Mesenchymal stem cell (in vitro differentiated cells and primary cell): ENCODE data around the gene DUS4L.

Experiments used
- DNase-seq: peaks from one replicate; pipeline ENCODE4 v3.0.0-alpha.2; 2013
- H2AFZ ChIP-seq: one replicate; pipeline ENCODE4 v1.6.1; 2013; ENCODE audit warnings: low read depth, mild to moderate bottlenecking, control low read depth, inconsistent platforms, low read length, moderate library complexity
- H2AK5ac ChIP-seq: 2 replicates; pipeline ENCODE4 v1.6.1; 2013; ENCODE audit warnings: low read length, moderate library complexity, mild to moderate bottlenecking, inconsistent platforms; ENCODE audit not compliant: severe bottlenecking
- H2BK120ac ChIP-seq: one replicate; pipeline ENCODE4 v1.6.1; 2013; ENCODE audit warnings: low read depth, mild to moderate bottlenecking, inconsistent platforms, low read length, moderate library complexity
- H2BK12ac ChIP-seq, 2 experiments: one replicate each; pipeline ENCODE4 v1.6.1; 2013; ENCODE audit warnings: inconsistent platforms in 2 of 2, low read length in 2 of 2, mild to moderate bottlenecking in 2 of 2, moderate library complexity in 2 of 2, control low read depth in 1 of 2
- H2BK15ac ChIP-seq: one replicate; pipeline ENCODE4 v1.6.1; 2013; ENCODE audit warnings: mild to moderate bottlenecking, low read depth, inconsistent platforms; ENCODE audit not compliant: poor library complexity, severe bottlenecking
- H2BK5ac ChIP-seq: 2 replicates; pipeline ENCODE4 v1.6.1; 2013; ENCODE audit warnings: low read depth, mild to moderate bottlenecking, low read length, control low read depth, inconsistent platforms; ENCODE audit not compliant: poor library complexity, severe bottlenecking
- H3K14ac ChIP-seq, 2 experiments: one replicate each; pipeline ENCODE4 v1.6.1; 2013; ENCODE audit warnings: inconsistent platforms in 2 of 2, low read length in 2 of 2, control low read depth in 1 of 2, mild to moderate bottlenecking in 1 of 2, moderate library complexity in 1 of 2
- H3K18ac ChIP-seq, 2 experiments: one replicate each; pipeline ENCODE4 v1.6.1; 2013; ENCODE audit warnings: inconsistent platforms in 2 of 2, low read length in 2 of 2, control low read depth in 1 of 2, low read depth in 1 of 2, mild to moderate bottlenecking in 1 of 2
- H3K23ac ChIP-seq, 2 experiments: one replicate each; pipeline ENCODE4 v1.6.1; 2013; ENCODE audit warnings: inconsistent platforms in 2 of 2, low read length in 2 of 2, mild to moderate bottlenecking in 2 of 2, moderate library complexity in 2 of 2, control low read depth in 1 of 2
- H3K27ac ChIP-seq: 2 replicates; pipeline ENCODE4 v1.5.1; 2013; ENCODE audit warnings: mild to moderate bottlenecking, moderate library complexity, low read length, control low read depth, inconsistent platforms; ENCODE audit not compliant: poor library complexity, severe bottlenecking
- H3K27me3 ChIP-seq, 2 experiments: 2 replicates each; pipeline versions ENCODE4 v1.6.1 to v1.7.0; 2013; ENCODE audit warnings: low read length in 2 of 2, mild to moderate bottlenecking in 2 of 2, moderate library complexity in 2 of 2, control low read depth in 1 of 2, inconsistent platforms in 1 of 2; ENCODE audit not compliant: control insufficient read depth in 1 of 2, insufficient read depth in 1 of 2
- H3K36me3 ChIP-seq, 2 experiments: 2 replicates each; pipeline versions ENCODE4 v1.6.1 to v1.7.0; 2013; ENCODE audit warnings: low read length in 2 of 2, control low read depth in 1 of 2, inconsistent platforms in 1 of 2, low read depth in 1 of 2, mild to moderate bottlenecking in 1 of 2; ENCODE audit not compliant: insufficient read depth in 2 of 2, control insufficient read depth in 1 of 2
- H3K4ac ChIP-seq, 2 experiments: one replicate each; pipeline ENCODE4 v1.6.1; 2013; ENCODE audit warnings: inconsistent platforms in 2 of 2, low read length in 2 of 2, mild to moderate bottlenecking in 2 of 2, moderate library complexity in 2 of 2, control low read depth in 1 of 2, low read depth in 1 of 2
- H3K4me1 ChIP-seq: 2 replicates; pipeline ENCODE4 v1.6.1; 2013; ENCODE audit warnings: low read depth, low read length, control low read depth; ENCODE audit not compliant: control insufficient read depth, insufficient read depth
- H3K4me2 ChIP-seq: 2 replicates; pipeline ENCODE4 v1.6.1; 2013; ENCODE audit warnings: low read length, mild to moderate bottlenecking, inconsistent platforms; ENCODE audit not compliant: poor library complexity, severe bottlenecking
- H3K4me3 ChIP-seq, 2 experiments: 2 replicates each; pipeline versions ENCODE4 v1.5.1 to v1.7.0; 2013; ENCODE audit warnings: low read length in 2 of 2, mild to moderate bottlenecking in 2 of 2, control low read depth in 1 of 2, low read depth in 1 of 2; ENCODE audit not compliant: insufficient read depth in 1 of 2
- H3K79me1 ChIP-seq: replicated peaks from 2 replicates; pipeline ENCODE4 v1.6.1; 2013; ENCODE audit warnings: mild to moderate bottlenecking, control low read depth, low read length, inconsistent platforms; ENCODE audit not compliant: poor library complexity, severe bottlenecking
- H3K9ac ChIP-seq: 2 replicates; pipeline ENCODE4 v1.7.0; 2013; ENCODE audit warnings: mild to moderate bottlenecking, low read length, moderate library complexity
- H3K9me3 ChIP-seq: 2 replicates; pipeline ENCODE4 v1.7.0; 2013; ENCODE audit warnings: mild to moderate bottlenecking, low read length; ENCODE audit not compliant: control insufficient read depth
- H4K8ac ChIP-seq: one replicate; pipeline ENCODE4 v1.6.1; 2013; ENCODE audit warnings: inconsistent platforms, mild to moderate bottlenecking, low read length, moderate library complexity
- H4K91ac ChIP-seq: one replicate; pipeline ENCODE4 v1.6.1; 2013; ENCODE audit warnings: mild to moderate bottlenecking, low read length, inconsistent platforms
- WGBS: methylation state at CpG from one replicate; pipeline ENCODE4 v1.1.7; 2013; ENCODE audit warnings: mixed read lengths; 5-methylcytosine and 5-hydroxymethylcytosine counted together

DUS4L gene

GRCh38 chr7:107594961-107595737 lies 31.4 kb downstream of the DUS4L start:
- Histone ChIP-seq H2BK15ac (no peak overlapping the region), H4K91ac (no peak overlapping the region), H3K27ac (peak overlapping the region; percentile 64), H3K9me3 (no peaks in the 10 kb centered on the region), H2AK5ac (no peak overlapping the region), H2BK5ac (no peak overlapping the region), H3K9ac (peak overlapping the region; percentile 83), H3K4me1 (no peaks in the 10 kb centered on the region), H3K4me3 (peak overlapping the region in 1 of 2 experiments; percentile 30), H3K14ac (no peak overlapping the region), H4K8ac (no peak overlapping the region), H3K23ac (no peak overlapping the region), H3K4ac (no peak overlapping the region), H3K79me1 (peaks cover 5% of the 10 kb centered on the region), H3K36me3 (peaks cover 7 to 42% of the 10 kb centered on the region in 2 experiments), H3K27me3 (no peaks in the 10 kb centered on the region), H2AFZ (no peak overlapping the region), H3K4me2 (no peak overlapping the region), H3K18ac (no peak overlapping the region), H2BK12ac (no peak overlapping the region), H2BK120ac (no peak overlapping the region)
- peak; percentile 72 for DNase-seq
- 41% methylated on average over 3 of the region's 4 CpGs for WGBS

- Histone ChIP-seq H2BK5ac (no peak overlapping the region), H2BK120ac (no peak overlapping the region), H3K14ac (no peak overlapping the region), H3K27ac (no peak overlapping the region), H3K79me1 (peaks cover 3% of the 10 kb centered on the region), H2AK5ac (no peak overlapping the region), H3K4me1 (no peaks in the 10 kb centered on the region), H2BK12ac (no peak overlapping the region), H3K4me2 (no peak overlapping the region), H3K9me3 (no peaks in the 10 kb centered on the region), H3K27me3 (no peaks in the 10 kb centered on the region), H4K8ac (no peak overlapping the region), H2AFZ (no peak overlapping the region), H3K36me3 (peaks cover 7 to 60% of the 10 kb centered on the region in 2 experiments), H3K4ac (no peak overlapping the region), H3K18ac (no peak overlapping the region), H3K9ac (no peak overlapping the region), H3K23ac (no peak overlapping the region), H2BK15ac (no peak overlapping the region), H3K4me3 (no peak overlapping the region), H4K91ac (no peak overlapping the region)
- WGBS, result 98% methylated on average over 5 of the region's 5 CpGs
- peak; percentile 13 for DNase-seq
Observed at GRCh38 chr7:107596881-107597581, 33.3 kb downstream of the DUS4L start.

- Histone ChIP-seq H2BK120ac (no peak overlapping the region), H4K8ac (no peak overlapping the region), H3K23ac (no peak overlapping the region), H2BK12ac (no peak overlapping the region), H4K91ac (no peak overlapping the region), H3K9me3 (no peaks in the 10 kb centered on the region), H3K4me2 (no peak overlapping the region), H3K4me3 (no peak overlapping the region), H2AFZ (no peak overlapping the region), H2BK15ac (no peak overlapping the region), H3K4ac (no peak overlapping the region), H3K9ac (no peak overlapping the region), H2BK5ac (no peak overlapping the region), H3K14ac (no peak overlapping the region), H3K79me1 (peaks cover 3% of the 10 kb centered on the region), H3K27me3 (no peaks in the 10 kb centered on the region), H3K27ac (no peak overlapping the region), H3K18ac (no peak overlapping the region), H2AK5ac (no peak overlapping the region), H3K36me3 (peaks cover 7 to 66% of the 10 kb centered on the region in 2 experiments), H3K4me1 (no peaks in the 10 kb centered on the region)
- DNase-seq, result no peak
- 100% methylated on average over 1 of the region's 1 CpG for WGBS
Observed at GRCh38 chr7:107597582-107597916, 33.8 kb downstream of the DUS4L start.

- H2AFZ ChIP-seq, result no peak overlapping the region
- no peak overlapping the region for H2BK15ac ChIP-seq
- no peaks in the 10 kb centered on the region for H3K9me3 ChIP-seq
- no peak overlapping the region for H3K9ac ChIP-seq
- H3K14ac ChIP-seq, result no peak overlapping the region
- peaks cover 3% of the 10 kb centered on the region for H3K79me1 ChIP-seq
- 100% methylated on average over 4 of the region's 4 CpGs for WGBS
- no peak overlapping the region for H3K23ac ChIP-seq
- H3K4me3 ChIP-seq, result no peak overlapping the region
- no peak overlapping the region for H2AK5ac ChIP-seq
- H3K18ac ChIP-seq, result no peak overlapping the region
- H2BK12ac ChIP-seq, result no peak overlapping the region
- peaks cover 7 to 68% of the 10 kb centered on the region in 2 experiments for H3K36me3 ChIP-seq
- H3K27ac ChIP-seq, result no peak overlapping the region
- no peak overlapping the region for H3K4ac ChIP-seq
- no peak overlapping the region for H3K4me2 ChIP-seq
- H3K27me3 ChIP-seq, result no peaks in the 10 kb centered on the region
- no peaks in the 10 kb centered on the region for H3K4me1 ChIP-seq
- no peak overlapping the region for H4K8ac ChIP-seq
- H4K91ac ChIP-seq, result no peak overlapping the region
- H2BK5ac ChIP-seq, result no peak overlapping the region
- no peak overlapping the region for H2BK120ac ChIP-seq
- DNase-seq, result no peak
Observed at GRCh38 chr7:107597953-107598352, 34.2 kb downstream of the DUS4L start.
